ENCODE data around the gene KRTAP6-3.

Gene KRTAP6-3

GRCh38 chr21:30620080-30620479, 27.8 kb downstream of the KRTAP6-3 start:
- H3K9me3 ChIP-seq (ENCODE audit: control insufficient read depth in 5 of 5, low read length in 5 of 5): peaks cover 0 to 2% (median 0%) of the 10 kb centered on the region in 5 donors
- H3K27me3 ChIP-seq (ENCODE audit: control insufficient read depth in 5 of 5, insufficient read depth in 4 of 5, low read length in 5 of 5): no peaks in the 10 kb centered on the region
- no peak overlapping the region for H3K4me3 ChIP-seq (ENCODE audit: low read depth in 1 of 5, low read length in 5 of 5)
- no peak overlapping the region for H3K9ac ChIP-seq (ENCODE audit: low read length in 5 of 5)
- no peaks in the 10 kb centered on the region for H3K36me3 ChIP-seq (ENCODE audit: control insufficient read depth in 5 of 5, insufficient read depth in 5 of 5, low read length in 5 of 5)
- no peak overlapping the region for H3K27ac ChIP-seq (ENCODE audit: low read depth, low read length)
- no peaks in the 10 kb centered on the region for H3K4me1 ChIP-seq (ENCODE audit: control insufficient read depth in 5 of 5, insufficient read depth in 5 of 5, low read length in 5 of 5)

- H3K9me3 ChIP-seq (ENCODE audit: control insufficient read depth in 5 of 5, low read length in 5 of 5): peaks cover 0 to 4% (median 0%) of the 10 kb centered on the region in 5 donors
- H3K4me3 ChIP-seq (ENCODE audit: low read depth in 1 of 5, low read length in 5 of 5): no peak within 1 kb of the TSS
- no peak within 1 kb of the TSS for H3K27ac ChIP-seq (ENCODE audit: low read depth, low read length)
- H3K27me3 ChIP-seq (ENCODE audit: control insufficient read depth in 5 of 5, insufficient read depth in 4 of 5, low read length in 5 of 5): no peaks in the 10 kb centered on the region
- H3K4me1 ChIP-seq (ENCODE audit: control insufficient read depth in 5 of 5, insufficient read depth in 5 of 5, low read length in 5 of 5): peaks cover 0 to 4% (median 0%) of the 10 kb centered on the region in 5 donors
- H3K9ac ChIP-seq (ENCODE audit: low read length in 5 of 5): no peak within 1 kb of the TSS
- H3K36me3 ChIP-seq (ENCODE audit: control insufficient read depth in 5 of 5, insufficient read depth in 5 of 5, low read length in 5 of 5): no peaks in the 10 kb centered on the region
Measured at GRCh38 chr21:30620522-30620921, 28.3 kb downstream of the KRTAP6-3 start, which contains the start of gene KRTAP20-4. TSS of gene KRTAP20-4 (plus strand) at chr21:30620627.

- Histone ChIP-seq H3K9me3 (ENCODE audit: control insufficient read depth in 5 of 5, low read length in 5 of 5) (peaks cover 0 to 4% (median 0%) of the 10 kb centered on the region in 5 donors), H3K4me3 (ENCODE audit: low read depth in 1 of 5, low read length in 5 of 5) (no peak overlapping the region), H3K9ac (ENCODE audit: low read length in 5 of 5) (no peak overlapping the region), H3K36me3 (ENCODE audit: control insufficient read depth in 5 of 5, insufficient read depth in 5 of 5, low read length in 5 of 5) (no peaks in the 10 kb centered on the region), H3K27ac (ENCODE audit: low read depth, low read length) (no peak overlapping the region), H3K4me1 (ENCODE audit: control insufficient read depth in 5 of 5, insufficient read depth in 5 of 5, low read length in 5 of 5) (peaks cover 0 to 13% (median 4%) of the 10 kb centered on the region in 5 donors), H3K27me3 (ENCODE audit: control insufficient read depth in 5 of 5, insufficient read depth in 4 of 5, low read length in 5 of 5) (no peaks in the 10 kb centered on the region)
Measured at GRCh38 chr21:30623362-30623761, 31.1 kb downstream of the KRTAP6-3 start.

GRCh38 chr21:30625449-30626165, 33.4 kb downstream of the KRTAP6-3 start:
- Histone ChIP-seq H3K27me3 (ENCODE audit: control insufficient read depth in 5 of 5, insufficient read depth in 4 of 5, low read length in 5 of 5) (no peaks in the 10 kb centered on the region), H3K9ac (ENCODE audit: low read length in 5 of 5) (no peak overlapping the region), H3K4me3 (ENCODE audit: low read depth in 1 of 5, low read length in 5 of 5) (no peak overlapping the region), H3K9me3 (ENCODE audit: control insufficient read depth in 5 of 5, low read length in 5 of 5) (peaks cover 0 to 4% (median 0%) of the 10 kb centered on the region in 5 donors), H3K36me3 (ENCODE audit: control insufficient read depth in 5 of 5, insufficient read depth in 5 of 5, low read length in 5 of 5) (no peaks in the 10 kb centered on the region), H3K4me1 (ENCODE audit: control insufficient read depth in 5 of 5, insufficient read depth in 5 of 5, low read length in 5 of 5) (peaks cover 0 to 13% (median 4%) of the 10 kb centered on the region in 5 donors), H3K27ac (ENCODE audit: low read depth, low read length) (no peak overlapping the region)

GRCh38 chr21:30628109-30628508, 35.9 kb downstream of the KRTAP6-3 start:
- Histone ChIP-seq H3K4me3 (ENCODE audit: low read depth in 1 of 5, low read length in 5 of 5) (no peak overlapping the region), H3K27me3 (ENCODE audit: control insufficient read depth in 5 of 5, insufficient read depth in 4 of 5, low read length in 5 of 5) (no peaks in the 10 kb centered on the region), H3K9me3 (ENCODE audit: control insufficient read depth in 5 of 5, low read length in 5 of 5) (peaks cover 0 to 4% (median 0%) of the 10 kb centered on the region in 5 donors), H3K9ac (ENCODE audit: low read length in 5 of 5) (no peak overlapping the region), H3K4me1 (ENCODE audit: control insufficient read depth in 5 of 5, insufficient read depth in 5 of 5, low read length in 5 of 5) (peaks cover 0 to 13% (median 4%) of the 10 kb centered on the region in 5 donors), H3K27ac (ENCODE audit: low read depth, low read length) (no peak overlapping the region), H3K36me3 (ENCODE audit: control insufficient read depth in 5 of 5, insufficient read depth in 5 of 5, low read length in 5 of 5) (no peaks in the 10 kb centered on the region)

- Histone ChIP-seq H3K9ac (ENCODE audit: low read length in 5 of 5) (no peak overlapping the region), H3K4me3 (ENCODE audit: low read depth in 1 of 5, low read length in 5 of 5) (no peak overlapping the region), H3K4me1 (ENCODE audit: control insufficient read depth in 5 of 5, insufficient read depth in 5 of 5, low read length in 5 of 5) (peaks cover 0 to 13% (median 4%) of the 10 kb centered on the region in 5 donors), H3K36me3 (ENCODE audit: control insufficient read depth in 5 of 5, insufficient read depth in 5 of 5, low read length in 5 of 5) (no peaks in the 10 kb centered on the region), H3K9me3 (ENCODE audit: control insufficient read depth in 5 of 5, low read length in 5 of 5) (peaks cover 0 to 4% (median 0%) of the 10 kb centered on the region in 5 donors), H3K27me3 (ENCODE audit: control insufficient read depth in 5 of 5, insufficient read depth in 4 of 5, low read length in 5 of 5) (no peaks in the 10 kb centered on the region), H3K27ac (ENCODE audit: low read depth, low read length) (no peak overlapping the region)
Measured at GRCh38 chr21:30629200-30629599, 37.0 kb downstream of the KRTAP6-3 start.

- Histone ChIP-seq H3K27me3 (ENCODE audit: control insufficient read depth in 5 of 5, insufficient read depth in 4 of 5, low read length in 5 of 5) (no peaks in the 10 kb centered on the region), H3K27ac (ENCODE audit: low read depth, low read length) (no peak within 1 kb of the TSS), H3K36me3 (ENCODE audit: control insufficient read depth in 5 of 5, insufficient read depth in 5 of 5, low read length in 5 of 5) (no peaks in the 10 kb centered on the region), H3K4me1 (ENCODE audit: control insufficient read depth in 5 of 5, insufficient read depth in 5 of 5, low read length in 5 of 5) (no peaks in the 10 kb centered on the region), H3K9ac (ENCODE audit: low read length in 5 of 5) (no peak within 1 kb of the TSS), H3K9me3 (ENCODE audit: control insufficient read depth in 5 of 5, low read length in 5 of 5) (no peaks in the 10 kb centered on the region), H3K4me3 (ENCODE audit: low read depth in 1 of 5, low read length in 5 of 5) (no peak within 1 kb of the TSS)
Measured at GRCh38 chr21:30634906-30635305, 42.7 kb downstream of the KRTAP6-3 start, which contains the start of gene KRTAP20-2. TSS of gene KRTAP20-2 (plus strand) at chr21:30635206. CDS start at chr21:30635264, 58 bp downstream.

- no peak overlapping the region for H3K27ac ChIP-seq (ENCODE audit: low read depth, low read length)
- no peaks in the 10 kb centered on the region for H3K4me1 ChIP-seq (ENCODE audit: control insufficient read depth in 5 of 5, insufficient read depth in 5 of 5, low read length in 5 of 5)
- no peaks in the 10 kb centered on the region for H3K27me3 ChIP-seq (ENCODE audit: control insufficient read depth in 5 of 5, insufficient read depth in 4 of 5, low read length in 5 of 5)
- peaks cover 0 to 4% (median 0%) of the 10 kb centered on the region in 5 donors for H3K9me3 ChIP-seq (ENCODE audit: control insufficient read depth in 5 of 5, low read length in 5 of 5)
- H3K36me3 ChIP-seq (ENCODE audit: control insufficient read depth in 5 of 5, insufficient read depth in 5 of 5, low read length in 5 of 5): no peaks in the 10 kb centered on the region
- no peak overlapping the region for H3K9ac ChIP-seq (ENCODE audit: low read length in 5 of 5)
- H3K4me3 ChIP-seq (ENCODE audit: low read depth in 1 of 5, low read length in 5 of 5): no peak overlapping the region
Measured at GRCh38 chr21:30638686-30639085, 46.4 kb downstream of the KRTAP6-3 start.

- H3K36me3 ChIP-seq (ENCODE audit: control insufficient read depth in 5 of 5, insufficient read depth in 5 of 5, low read length in 5 of 5): no peaks in the 10 kb centered on the region
- H3K9me3 ChIP-seq (ENCODE audit: control insufficient read depth in 5 of 5, low read length in 5 of 5): peaks cover 0 to 4% (median 0%) of the 10 kb centered on the region in 5 donors
- H3K9ac ChIP-seq (ENCODE audit: low read length in 5 of 5): no peak within 1 kb of the TSS
- H3K4me3 ChIP-seq (ENCODE audit: low read depth in 1 of 5, low read length in 5 of 5): no peak within 1 kb of the TSS
- H3K27me3 ChIP-seq (ENCODE audit: control insufficient read depth in 5 of 5, insufficient read depth in 4 of 5, low read length in 5 of 5): no peaks in the 10 kb centered on the region
- H3K27ac ChIP-seq (ENCODE audit: low read depth, low read length): no peak within 1 kb of the TSS
- H3K4me1 ChIP-seq (ENCODE audit: control insufficient read depth in 5 of 5, insufficient read depth in 5 of 5, low read length in 5 of 5): no peaks in the 10 kb centered on the region
Measured at GRCh38 chr21:30642564-30642963, 50.3 kb downstream of the KRTAP6-3 start, which contains the start of gene KRTAP20-3. TSS of gene KRTAP20-3 (plus strand) at chr21:30642864.

Data from subcutaneous abdominal adipose tissue (tissue), 5 donors.